GM12878 (cell line): ENCODE measurements around the gene LTB4R. TPM values are rescaled to one million over a fixed set of nuclear protein-coding genes. Genes with fewer than 3 reads are reported as not detected.

Experiments used
- ATAC-seq: fragments of 200-7000 bp; cut with Tn5 transposase; 3 replicates; pipeline ENCODE4 v1.9.1; 2020; ENCODE audit warnings: mild to moderate bottlenecking, moderate library complexity
- BruUV-seq: library from RNA; stranded (reverse); fragments of 400-500 nt; replicated peaks from 2 replicates; lab custom pipeline; 2021; lab: Mats Ljungman, UMichigan
- CTCF ChIA-PET: fragments of 300-600 bp; sonication (Branson Sonifier 250); formaldehyde crosslinking; extraction: SDS; loops from one replicate; lab custom pipeline; 2021; ENCODE audit warnings: inconsistent platforms; lab: Yijun Ruan, JAX
- POLR2A ChIA-PET: fragments of 350-600 bp; formaldehyde crosslinking; extraction: SDS; loops from one replicate; lab custom pipeline; 2021; ENCODE audit warnings: inconsistent platforms; lab: Charles Lee
- RAD21 ChIA-PET: fragments of 300-600 bp; sonication (Branson Sonifier 250); formaldehyde crosslinking; loops from one replicate; lab custom pipeline; 2023; ENCODE audit warnings: antibody characterized with exemption; ENCODE audit not compliant: unreplicated experiment; lab: Charles Lee
- SMC1A ChIA-PET: fragments of 300-600 bp; sonication (Branson Sonifier 250); formaldehyde crosslinking; loops from one replicate; lab custom pipeline; 2023; ENCODE audit not compliant: unreplicated experiment, uncharacterized antibody; lab: Charles Lee
- DNase-seq: peaks from one replicate; pipeline ENCODE4 v3.0.0-alpha.2; 2011; ENCODE audit warnings: low read depth, low spot score
- FAIRE-seq: peaks from 3 replicates; lab custom pipeline; 2011; peaks lifted over from hg19 to GRCh38; lab: Jason Lieb, UNC
- H2AFZ ChIP-seq: 2 replicates; pipeline ENCODE4 v1.6.0; 2011; ENCODE audit warnings: low read depth, low read length, control low read depth; ENCODE audit not compliant: control insufficient read depth
- H3K27ac ChIP-seq: 2 replicates; pipeline ENCODE4 v1.5.1; 2011; ENCODE audit warnings: control low read depth; ENCODE audit not compliant: control insufficient read depth, insufficient read depth
- H3K27me3 ChIP-seq, 2 experiments: replicated peaks in 1 of 2; 2 replicates each; pipeline versions ENCODE4 v1.6.0 to v1.6.1; 2011; ENCODE audit warnings: low read length in 1 of 2; ENCODE audit not compliant: control insufficient read depth in 2 of 2, insufficient read depth in 2 of 2
- H3K36me3 ChIP-seq, 2 experiments: 2 replicates each; pipeline ENCODE4 v1.5.1; 2011; ENCODE audit warnings: low read length in 1 of 2; ENCODE audit not compliant: control insufficient read depth in 2 of 2, insufficient read depth in 2 of 2
- H3K4me1 ChIP-seq: 2 replicates; pipeline ENCODE4 v1.6.1; 2011; ENCODE audit warnings: mild to moderate bottlenecking, low read length, moderate library complexity, mixed read lengths; ENCODE audit not compliant: control insufficient read depth, insufficient read depth
- H3K4me2 ChIP-seq: 2 replicates; pipeline ENCODE4 v1.6.0; 2011; ENCODE audit warnings: control low read depth; ENCODE audit not compliant: control insufficient read depth, insufficient read depth
- H3K4me3 ChIP-seq: fragments of 200-600 bp; sonication (generic); 2 replicates; pipeline ENCODE4 v1.5.1; 2016
- H3K79me2 ChIP-seq: 2 replicates; pipeline ENCODE4 v1.6.0; 2011; ENCODE audit warnings: low read length; ENCODE audit not compliant: control insufficient read depth, insufficient read depth
- H3K9ac ChIP-seq: 2 replicates; pipeline ENCODE4 v1.8.0; 2011; ENCODE audit warnings: low read length, control low read depth, mixed read lengths; ENCODE audit not compliant: control insufficient read depth, insufficient read depth
- H3K9me3 ChIP-seq: replicated peaks from 3 replicates; pipeline ENCODE4 v1.5.1; 2011; ENCODE audit warnings: mild to moderate bottlenecking, low read length; ENCODE audit not compliant: control insufficient read depth, insufficient read depth
- H4K20me1 ChIP-seq: 2 replicates; pipeline ENCODE4 v1.6.0; 2011; ENCODE audit not compliant: control insufficient read depth, insufficient read depth
- CHD4 ChIP-seq: fragments of 200-600 bp; sonication (generic); IDR thresholded peaks from 2 replicates; pipeline ENCODE4 v1.6.1; 2016; ENCODE audit warnings: mild to moderate bottlenecking
- EP300 ChIP-seq, 2 experiments: fragments of 150-350 bp in 1 of 2; IDR thresholded peaks; 2 replicates each; pipeline ENCODE4 v1.6.1; 2011 to 2012; ENCODE audit warnings: low read depth in 2 of 2, low read length in 2 of 2, borderline replicate concordance in 1 of 2, improper control_type of control experiment in 1 of 2, inconsistent platforms in 1 of 2; ENCODE audit not compliant: control insufficient read depth in 1 of 2
- GABPA ChIP-seq: IDR thresholded peaks from 2 replicates; pipeline ENCODE4 v1.6.1; 2014; ENCODE audit warnings: antibody characterized with exemption, low read depth, mild to moderate bottlenecking, inconsistent platforms
- HDGF ChIP-seq: fragments of 450-650 bp; IDR thresholded peaks from 2 replicates; pipeline ENCODE4 v1.6.1; 2016; ENCODE audit warnings: antibody characterized with exemption
- RAD51 ChIP-seq: fragments of 450-650 bp; IDR thresholded peaks from 2 replicates; pipeline ENCODE4 v1.6.1; 2016; ENCODE audit warnings: moderate library complexity, mild to moderate bottlenecking, inconsistent platforms
- SIN3A ChIP-seq: IDR thresholded peaks from 2 replicates; pipeline ENCODE4 v1.6.1; 2012; ENCODE audit warnings: low read depth, low read length, improper control_type of control experiment
- ZNF24 ChIP-seq: fragments of 450-650 bp; IDR thresholded peaks from 2 replicates; pipeline ENCODE4 v1.6.1; 2017; ENCODE audit warnings: antibody characterized with exemption, mild to moderate bottlenecking
- WGBS: methylation state at CpG from one replicate; pipeline ENCODE4 v1.1.6; 2016; ENCODE audit warnings: low lambda C conversion rate; ENCODE audit not compliant: insufficient replicate concordance, insufficient coverage; ENCODE audit errors: missing lambda C conversion rate; 5-methylcytosine and 5-hydroxymethylcytosine counted together
- in situ Hi-C: fragments of 300-500 bp; cut with MboI; formaldehyde crosslinking; loops from 9 replicates; pipeline ENCODE4 v1.14.3; 2018; ENCODE audit warnings: mixed read lengths
- intact Hi-C: fragments of 100-400 bp; cut with micrococcal nuclease; formaldehyde crosslinking; loops from one replicate; pipeline ENCODE4 v1.14.2; 2022; ENCODE audit not compliant: unreplicated experiment
- polyA plus RNA-seq, 11 experiments: library from polyadenylated mRNA; depleted of rRNA in 4 of 11; unstranded in 6 of 11; stranded (reverse) in 5 of 11; fragments of >200 nt; fragmentation: Nextera tagmentation in 4 of 11; fragmentation: Illumina TruSeq in 1 of 11; extraction: Ambion mirVana in 4 of 11; extraction: Trizol in 1 of 11; gene quantifications; 1 replicate in 1 of 11; 2 replicates in 10 of 11; pipeline versions ENCODE4 v1.2.1 to v1.2.3, GENCODE V29; 2011 to 2016; ENCODE audit warnings: inconsistent platforms in 2 of 11, missing spikeins in 2 of 11, low read depth in 1 of 11
- total RNA-seq, 4 experiments: library from RNA; depleted of rRNA in 3 of 4; stranded (reverse); fragments of >200 nt in 3 of 4; fragmentation: Illumina TruSeq in 1 of 4; extraction: Trizol in 1 of 4; gene quantifications; 2 replicates each; pipeline versions ENCODE4 v1.2.1 to v1.2.3, GENCODE V29; 2013 to 2021
- TF ChIP-seq, protein P1 (sequence below): fragments of 450-650 bp; IDR thresholded peaks from 2 replicates; pipeline ENCODE4 v1.6.1; 2016; ENCODE audit warnings: mild to moderate bottlenecking, moderate library complexity, borderline replicate concordance

LTB4R gene
- total and polyA plus RNA-seq, 10 of the 15 experiments (the other 5 are each of a cell fraction or from before 2014, with no cell fraction given) = 1.2 to 14.0 (median 4.0) TPM

DNA sequence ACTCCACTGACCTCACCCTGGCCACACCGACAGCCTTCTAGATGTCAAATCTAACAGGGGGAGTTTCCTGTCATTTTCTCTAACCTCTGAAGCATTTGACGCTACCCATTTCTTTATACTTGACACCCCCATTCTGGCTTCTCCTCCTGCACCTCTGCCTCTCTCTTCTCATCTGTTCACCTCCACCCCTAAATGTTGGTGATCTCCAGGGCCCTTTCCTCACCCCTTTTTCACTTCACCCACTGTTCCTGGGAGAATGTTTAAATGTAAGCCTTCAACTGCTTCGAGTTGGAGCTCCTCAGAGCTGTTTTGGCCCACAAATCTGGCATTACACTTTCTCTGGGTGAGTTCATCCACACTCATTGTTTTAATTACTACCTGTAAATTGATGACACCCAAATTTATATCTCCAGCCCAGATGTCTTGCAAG, 39.5 kb upstream of the LTB4R start (continued):
- TF ChIP-seq, protein P1, sequence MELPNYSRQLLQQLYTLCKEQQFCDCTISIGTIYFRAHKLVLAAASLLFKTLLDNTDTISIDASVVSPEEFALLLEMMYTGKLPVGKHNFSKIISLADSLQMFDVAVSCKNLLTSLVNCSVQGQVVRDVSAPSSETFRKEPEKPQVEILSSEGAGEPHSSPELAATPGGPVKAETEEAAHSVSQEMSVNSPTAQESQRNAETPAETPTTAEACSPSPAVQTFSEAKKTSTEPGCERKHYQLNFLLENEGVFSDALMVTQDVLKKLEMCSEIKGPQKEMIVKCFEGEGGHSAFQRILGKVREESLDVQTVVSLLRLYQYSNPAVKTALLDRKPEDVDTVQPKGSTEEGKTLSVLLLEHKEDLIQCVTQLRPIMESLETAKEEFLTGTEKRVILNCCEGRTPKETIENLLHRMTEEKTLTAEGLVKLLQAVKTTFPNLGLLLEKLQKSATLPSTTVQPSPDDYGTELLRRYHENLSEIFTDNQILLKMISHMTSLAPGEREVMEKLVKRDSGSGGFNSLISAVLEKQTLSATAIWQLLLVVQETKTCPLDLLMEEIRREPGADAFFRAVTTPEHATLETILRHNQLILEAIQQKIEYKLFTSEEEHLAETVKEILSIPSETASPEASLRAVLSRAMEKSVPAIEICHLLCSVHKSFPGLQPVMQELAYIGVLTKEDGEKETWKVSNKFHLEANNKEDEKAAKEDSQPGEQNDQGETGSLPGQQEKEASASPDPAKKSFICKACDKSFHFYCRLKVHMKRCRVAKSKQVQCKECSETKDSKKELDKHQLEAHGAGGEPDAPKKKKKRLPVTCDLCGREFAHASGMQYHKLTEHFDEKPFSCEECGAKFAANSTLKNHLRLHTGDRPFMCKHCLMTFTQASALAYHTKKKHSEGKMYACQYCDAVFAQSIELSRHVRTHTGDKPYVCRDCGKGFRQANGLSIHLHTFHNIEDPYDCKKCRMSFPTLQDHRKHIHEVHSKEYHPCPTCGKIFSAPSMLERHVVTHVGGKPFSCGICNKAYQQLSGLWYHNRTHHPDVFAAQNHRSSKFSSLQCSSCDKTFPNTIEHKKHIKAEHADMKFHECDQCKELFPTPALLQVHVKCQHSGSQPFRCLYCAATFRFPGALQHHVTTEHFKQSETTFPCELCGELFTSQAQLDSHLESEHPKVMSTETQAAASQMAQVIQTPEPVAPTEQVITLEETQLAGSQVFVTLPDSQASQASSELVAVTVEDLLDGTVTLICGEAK = 0 out of 2 replicates have a peak, but pooled peaks have one; percentile 8
- peak; percentile 88; the same call in 1 of the 2 replicates for TF ChIP-seq HDGF
- no peak for TF ChIP-seq ZNF24

DNA sequence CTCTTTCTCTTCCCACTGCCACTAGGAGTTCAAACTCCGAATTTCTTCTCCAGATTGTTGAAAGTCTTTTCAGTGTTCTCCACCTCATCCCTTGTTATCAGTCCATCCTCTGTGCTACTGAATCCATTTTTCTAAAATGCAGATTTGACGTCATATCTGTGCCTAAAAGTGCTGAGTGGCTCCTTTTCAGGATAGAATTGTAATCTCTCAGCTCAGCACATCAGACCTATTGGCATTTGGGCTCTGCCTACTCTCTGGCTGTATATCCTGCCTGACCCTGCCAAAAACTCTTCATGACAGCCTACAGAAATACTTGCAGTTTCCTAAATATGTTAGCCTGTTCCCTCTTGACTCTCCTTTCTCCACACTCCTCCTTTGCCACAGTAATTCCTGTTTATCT, 38.8 kb upstream of the LTB4R start:
- H3K79me2 ChIP-seq = peaks cover 14% of the 10 kb centered on the region
- RAD21 ChIA-PET = interaction anchor here (1.8 to 5.6 kb wide), 6 partner anchors 8 to 84 kb away, joined by 4 to 59 read pairs (median 18); partner anchors contain the start of genes IPO4 and TINF2
- no peak for DNase-seq
- POLR2A ChIA-PET = interaction anchor here (1.1 to 10.9 kb wide), 6 partner anchors 21 to 125 kb away, joined by 3 to 171 read pairs (median 6); partner anchors contain the start of genes CHMP4A, CIDEB, RNF31 and TINF2
- TF ChIP-seq CHD4 (no peak), SIN3A (no peak), EP300 (IDR thresholded peaks at IDR 0.05; ENCODE audit: borderline replicate concordance in 1 of 2, control insufficient read depth in 1 of 2, low read depth in 2 of 2, low read length in 2 of 2) (no peak), GABPA (no peak), RAD51 (no peak)
- peak overlapping the region; percentile 99; the same call in 1 of the 2 replicates for H3K27ac ChIP-seq
- H3K4me1 ChIP-seq = peaks cover 32% of the 10 kb centered on the region
- CTCF ChIA-PET = interaction anchor here (0.7 to 17.1 kb wide), 8 partner anchors 8 to 125 kb away, joined by 3 to 269 read pairs (median 19); partner anchors contain the start of genes CIDEB, DHRS1, IRF9 and MDP1
- no peak overlapping the region for H2AFZ ChIP-seq
- peak overlapping the region; percentile 88; the same call in 1 of the 2 replicates for H3K4me3 ChIP-seq
- WGBS = 100% methylated on average over 2 of the region's 2 CpGs
- no TSS peak for BruUV-seq
- H3K36me3 ChIP-seq = peaks cover 3 to 11% of the 10 kb centered on the region in 2 experiments; a peak in 3 of 4 replicates
- SMC1A ChIA-PET = interaction anchor here (1.4 to 8.9 kb wide), 6 partner anchors 18 to 170 kb away, joined by 3 to 141 read pairs (median 7); partner anchors contain the start of genes DHRS1, NOP9, SDR39U1 and TINF2
- no peak for FAIRE-seq
- no peaks in the 10 kb centered on the region for H3K9me3 ChIP-seq
- peak overlapping the region; percentile 35 for H3K4me2 ChIP-seq
- no peak for ATAC-seq
- 0 out of 2 replicates have a peak overlapping the region, but pooled peaks have one; percentile 99 for H3K9ac ChIP-seq
- H3K27me3 ChIP-seq = no peaks in the 10 kb centered on the region
- H4K20me1 ChIP-seq = no peaks in the 10 kb centered on the region
- in situ Hi-C loops (no loop called here), intact Hi-C loops (no loop called here)
